ENCODE results near the gene DGKI.
"Not testable (repeated sequence)": the region's sequence is repeated elsewhere in the genome, so short reads cannot be mapped to it uniquely, and the experiment has no call there.

DGKI gene

GRCh38 chr7:137838706-137839315 lies 8.0 kb downstream of the DGKI start:
- H3K9me3 ChIP-seq (ENCODE audit: control insufficient read depth in 5 of 5, low read length in 5 of 5): peaks cover 0 to under 1% (median 0%) of the 10 kb centered on the region in 5 donors
- no peaks in the 10 kb centered on the region for H3K36me3 ChIP-seq (ENCODE audit: control insufficient read depth in 5 of 5, insufficient read depth in 5 of 5, low read length in 5 of 5)

GRCh38 chr7:137836541-137836940 lies 10.2 kb downstream of the DGKI start:
- H3K27ac ChIP-seq (ENCODE audit: low read depth, low read length): peak overlapping the region; percentile 49
- H3K4me1 ChIP-seq (ENCODE audit: control insufficient read depth in 5 of 5, insufficient read depth in 5 of 5, low read length in 5 of 5): peaks cover 0 to 45% (median 23%) of the 10 kb centered on the region in 5 donors
- no peak overlapping the region for H3K9ac ChIP-seq (ENCODE audit: low read length in 5 of 5)
- no peaks in the 10 kb centered on the region for H3K27me3 ChIP-seq (ENCODE audit: control insufficient read depth in 5 of 5, insufficient read depth in 4 of 5, low read length in 5 of 5)
- H3K9me3 ChIP-seq (ENCODE audit: control insufficient read depth in 5 of 5, low read length in 5 of 5): peaks cover 0 to 16% (median 15%) of the 10 kb centered on the region in 5 donors
- H3K4me3 ChIP-seq (ENCODE audit: low read depth in 1 of 5, low read length in 5 of 5): no peak overlapping the region
- no peaks in the 10 kb centered on the region for H3K36me3 ChIP-seq (ENCODE audit: control insufficient read depth in 5 of 5, insufficient read depth in 5 of 5, low read length in 5 of 5)

More at GRCh38 chr7:137838706-137839315, 8.0 kb downstream of the DGKI start:
- Histone ChIP-seq H3K9ac (ENCODE audit: low read length in 5 of 5) (peak overlapping the region in 1 of 5 donors; percentile 3), H3K4me1 (ENCODE audit: control insufficient read depth in 5 of 5, insufficient read depth in 5 of 5, low read length in 5 of 5) (peaks cover 0 to 45% (median 23%) of the 10 kb centered on the region in 5 donors), H3K27ac (ENCODE audit: low read depth, low read length) (peak overlapping the region; percentile 77), H3K27me3 (ENCODE audit: control insufficient read depth in 5 of 5, insufficient read depth in 4 of 5, low read length in 5 of 5) (peaks cover 0 to 1% (median 0%) of the 10 kb centered on the region in 5 donors), H3K4me3 (ENCODE audit: low read depth in 1 of 5, low read length in 5 of 5) (no peak overlapping the region)

- Histone ChIP-seq H3K36me3 (ENCODE audit: control insufficient read depth in 5 of 5, insufficient read depth in 5 of 5, low read length in 5 of 5) (no peaks in the 10 kb centered on the region), H3K9me3 (ENCODE audit: control insufficient read depth in 5 of 5, low read length in 5 of 5) (peaks cover 0 to 16% (median 15%) of the 10 kb centered on the region in 5 donors), H3K27me3 (ENCODE audit: control insufficient read depth in 5 of 5, insufficient read depth in 4 of 5, low read length in 5 of 5) (no peaks in the 10 kb centered on the region), H3K27ac (ENCODE audit: low read depth, low read length) (peak overlapping the region; percentile 49), H3K9ac (ENCODE audit: low read length in 5 of 5) (no peak overlapping the region), H3K4me1 (ENCODE audit: control insufficient read depth in 5 of 5, insufficient read depth in 5 of 5, low read length in 5 of 5) (peaks cover 0 to 45% (median 23%) of the 10 kb centered on the region in 5 donors), H3K4me3 (ENCODE audit: low read depth in 1 of 5, low read length in 5 of 5) (no peak overlapping the region)
Measured at GRCh38 chr7:137836113-137836509, 10.7 kb downstream of the DGKI start.

DNA sequence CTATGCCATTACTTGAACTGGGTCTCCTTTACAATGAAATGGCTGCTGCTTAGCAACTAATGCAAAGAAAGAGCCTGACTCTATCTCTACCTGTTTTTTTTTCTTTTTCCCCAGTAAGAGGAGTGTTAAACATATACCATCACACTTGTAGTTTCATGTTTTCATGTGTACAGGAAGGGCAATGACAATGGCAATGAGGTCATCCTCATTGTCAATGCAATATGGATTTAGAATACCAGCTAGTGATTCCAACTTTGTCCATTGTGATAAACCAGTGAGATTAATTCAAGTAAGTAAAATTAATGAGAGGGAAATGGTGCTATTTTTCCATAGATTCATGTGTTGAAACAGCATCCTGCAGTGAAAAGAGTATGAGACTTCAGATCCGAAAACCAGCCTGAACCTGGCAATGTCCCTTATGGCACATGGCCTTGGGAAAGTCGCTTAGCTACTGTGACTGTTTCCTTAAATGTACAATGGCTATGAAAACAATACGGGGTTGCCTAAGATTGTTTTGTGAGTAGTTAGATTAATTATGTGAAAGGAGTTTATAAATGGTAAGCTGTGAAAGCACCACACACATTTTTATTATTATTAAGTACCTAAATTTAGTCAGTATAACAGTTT lies 11.2 kb downstream of the DGKI start:
- Histone ChIP-seq H3K4me3 (ENCODE audit: low read depth in 1 of 5, low read length in 5 of 5) (no peak overlapping the region), H3K27ac (ENCODE audit: low read depth, low read length) (no peak overlapping the region), H3K36me3 (ENCODE audit: control insufficient read depth in 5 of 5, insufficient read depth in 5 of 5, low read length in 5 of 5) (no peaks in the 10 kb centered on the region)

DNA sequence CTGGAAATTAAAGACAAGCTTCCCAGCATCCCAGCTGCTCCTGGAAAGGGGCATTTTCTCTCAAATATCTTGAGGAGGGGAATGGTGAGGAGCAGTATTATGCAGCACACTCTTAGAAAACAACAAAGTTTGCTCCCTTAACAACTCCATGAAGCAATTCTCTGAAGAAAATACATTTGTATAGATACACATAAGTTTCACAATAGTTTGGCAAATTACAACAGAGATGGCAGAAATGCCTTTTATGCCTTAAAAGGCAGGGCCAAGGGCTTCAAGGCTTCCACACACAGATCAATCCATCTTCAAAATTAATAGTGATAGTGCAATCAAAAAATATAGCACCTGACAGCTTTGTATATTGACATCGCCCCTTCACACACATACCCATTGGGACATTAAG lies 12.2 kb downstream of the DGKI start:
- H3K27me3 ChIP-seq (ENCODE audit: control insufficient read depth in 5 of 5, insufficient read depth in 4 of 5, low read length in 5 of 5): no peaks in the 10 kb centered on the region

More for the DNA sequence above, 11.2 kb downstream of the DGKI start:
- Histone ChIP-seq H3K27me3 (ENCODE audit: control insufficient read depth in 5 of 5, insufficient read depth in 4 of 5, low read length in 5 of 5) (no peaks in the 10 kb centered on the region), H3K9ac (ENCODE audit: low read length in 5 of 5) (no peak overlapping the region), H3K4me1 (ENCODE audit: control insufficient read depth in 5 of 5, insufficient read depth in 5 of 5, low read length in 5 of 5) (peaks cover 0 to 40% (median 23%) of the 10 kb centered on the region in 5 donors), H3K9me3 (ENCODE audit: control insufficient read depth in 5 of 5, low read length in 5 of 5) (peaks cover 0 to 16% (median 15%) of the 10 kb centered on the region in 5 donors)

DNA sequence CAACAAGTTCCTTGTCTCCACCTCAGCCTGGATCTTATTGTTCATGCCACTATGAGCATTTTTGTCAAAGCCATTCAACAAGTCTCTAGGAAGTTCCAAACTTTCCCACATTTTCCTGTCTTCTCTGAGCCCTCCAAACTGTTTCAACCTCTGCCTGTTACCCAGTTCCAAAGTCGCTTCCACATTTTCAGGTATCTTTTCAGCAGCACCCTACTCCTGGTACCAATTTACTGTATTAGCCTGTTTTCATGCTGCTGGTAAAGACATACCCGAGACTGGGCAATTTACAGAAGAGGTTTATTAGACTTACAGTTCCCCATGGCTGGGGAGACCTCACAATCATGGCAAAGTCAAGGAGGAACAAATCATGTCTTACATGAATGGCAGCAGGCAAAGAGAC lies 13.8 kb downstream of the DGKI start:
- H3K9me3 ChIP-seq (ENCODE audit: control insufficient read depth in 5 of 5, low read length in 5 of 5): peaks cover 0 to 16% (median 15%) of the 10 kb centered on the region in 5 donors
- H3K36me3 ChIP-seq (ENCODE audit: control insufficient read depth in 5 of 5, insufficient read depth in 5 of 5, low read length in 5 of 5); H3K27ac ChIP-seq (ENCODE audit: low read depth, low read length); H3K9ac ChIP-seq (ENCODE audit: low read length in 5 of 5); H3K27me3 ChIP-seq (ENCODE audit: control insufficient read depth in 5 of 5, insufficient read depth in 4 of 5, low read length in 5 of 5); H3K4me3 ChIP-seq (ENCODE audit: low read depth in 1 of 5, low read length in 5 of 5): not testable (repeated sequence)
- H3K4me1 ChIP-seq (ENCODE audit: control insufficient read depth in 5 of 5, insufficient read depth in 5 of 5, low read length in 5 of 5): peaks cover 3 to 42% (median 22%) of the 10 kb centered on the region in 5 donors

More for the DNA sequence above, 12.2 kb downstream of the DGKI start:
- peaks cover 0 to 16% (median 15%) of the 10 kb centered on the region in 5 donors for H3K9me3 ChIP-seq (ENCODE audit: control insufficient read depth in 5 of 5, low read length in 5 of 5)
- H3K4me1 ChIP-seq (ENCODE audit: control insufficient read depth in 5 of 5, insufficient read depth in 5 of 5, low read length in 5 of 5): peaks cover 0 to 38% (median 22%) of the 10 kb centered on the region in 5 donors
- no peak overlapping the region for H3K9ac ChIP-seq (ENCODE audit: low read length in 5 of 5)
- H3K27ac ChIP-seq (ENCODE audit: low read depth, low read length): no peak overlapping the region
- H3K4me3 ChIP-seq (ENCODE audit: low read depth in 1 of 5, low read length in 5 of 5): no peak overlapping the region
- H3K36me3 ChIP-seq (ENCODE audit: control insufficient read depth in 5 of 5, insufficient read depth in 5 of 5, low read length in 5 of 5): no peaks in the 10 kb centered on the region

DNA sequence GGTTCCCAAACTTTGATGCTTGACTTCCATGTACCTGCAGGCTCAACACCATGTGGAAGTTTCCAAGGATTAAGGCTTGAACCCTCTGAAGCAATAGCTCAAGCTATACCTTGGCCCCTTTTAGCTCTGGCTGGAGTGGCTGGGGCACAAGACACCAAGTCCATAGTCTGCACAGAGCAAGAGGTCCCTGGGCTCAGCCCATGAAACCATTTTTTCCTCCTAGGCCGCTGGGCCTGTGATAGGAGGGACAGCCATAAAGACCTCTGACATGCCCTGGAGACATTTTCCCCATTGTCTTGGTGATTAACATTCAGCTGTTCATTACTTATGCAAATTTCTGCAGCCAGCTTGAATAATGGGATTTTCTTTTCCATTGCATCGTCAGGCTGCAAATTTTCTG lies 14.4 kb downstream of the DGKI start:
- no peak overlapping the region for H3K4me3 ChIP-seq (ENCODE audit: low read depth in 1 of 5, low read length in 5 of 5)

GRCh38 chr7:137831555-137831954 lies 15.2 kb downstream of the DGKI start:
- not testable (repeated sequence) for H3K9ac ChIP-seq (ENCODE audit: low read length in 5 of 5); H3K27ac ChIP-seq (ENCODE audit: low read depth, low read length); H3K27me3 ChIP-seq (ENCODE audit: control insufficient read depth in 5 of 5, insufficient read depth in 4 of 5, low read length in 5 of 5); H3K36me3 ChIP-seq (ENCODE audit: control insufficient read depth in 5 of 5, insufficient read depth in 5 of 5, low read length in 5 of 5); H3K4me3 ChIP-seq (ENCODE audit: low read depth in 1 of 5, low read length in 5 of 5)
- Histone ChIP-seq H3K4me1 (ENCODE audit: control insufficient read depth in 5 of 5, insufficient read depth in 5 of 5, low read length in 5 of 5) (peaks cover 3 to 35% (median 20%) of the 10 kb centered on the region in 5 donors), H3K9me3 (ENCODE audit: control insufficient read depth in 5 of 5, low read length in 5 of 5) (peaks cover 0 to 16% (median 15%) of the 10 kb centered on the region in 5 donors)

More for the DNA sequence above, 14.4 kb downstream of the DGKI start:
- Histone ChIP-seq H3K27me3 (ENCODE audit: control insufficient read depth in 5 of 5, insufficient read depth in 4 of 5, low read length in 5 of 5) (no peaks in the 10 kb centered on the region), H3K9ac (ENCODE audit: low read length in 5 of 5) (no peak overlapping the region), H3K9me3 (ENCODE audit: control insufficient read depth in 5 of 5, low read length in 5 of 5) (peaks cover 0 to 16% (median 15%) of the 10 kb centered on the region in 5 donors), H3K36me3 (ENCODE audit: control insufficient read depth in 5 of 5, insufficient read depth in 5 of 5, low read length in 5 of 5) (no peaks in the 10 kb centered on the region), H3K4me1 (ENCODE audit: control insufficient read depth in 5 of 5, insufficient read depth in 5 of 5, low read length in 5 of 5) (peaks cover 3 to 42% (median 22%) of the 10 kb centered on the region in 5 donors), H3K27ac (ENCODE audit: low read depth, low read length) (no peak overlapping the region)

GRCh38 chr7:137829337-137829992 lies 17.3 kb downstream of the DGKI start:
- Histone ChIP-seq H3K27me3 (ENCODE audit: control insufficient read depth in 5 of 5, insufficient read depth in 4 of 5, low read length in 5 of 5) (no peaks in the 10 kb centered on the region), H3K27ac (ENCODE audit: low read depth, low read length) (no peak overlapping the region), H3K9ac (ENCODE audit: low read length in 5 of 5) (no peak overlapping the region), H3K36me3 (ENCODE audit: control insufficient read depth in 5 of 5, insufficient read depth in 5 of 5, low read length in 5 of 5) (no peaks in the 10 kb centered on the region), H3K4me3 (ENCODE audit: low read depth in 1 of 5, low read length in 5 of 5) (no peak overlapping the region), H3K9me3 (ENCODE audit: control insufficient read depth in 5 of 5, low read length in 5 of 5) (peaks cover 0 to 16% (median 15%) of the 10 kb centered on the region in 5 donors), H3K4me1 (ENCODE audit: control insufficient read depth in 5 of 5, insufficient read depth in 5 of 5, low read length in 5 of 5) (peaks cover 3 to 28% (median 20%) of the 10 kb centered on the region in 5 donors)

GRCh38 chr7:137828456-137828855 lies 18.3 kb downstream of the DGKI start:
- Histone ChIP-seq H3K4me1 (ENCODE audit: control insufficient read depth in 5 of 5, insufficient read depth in 5 of 5, low read length in 5 of 5) (peaks cover 3 to 23% (median 20%) of the 10 kb centered on the region in 5 donors), H3K27ac (ENCODE audit: low read depth, low read length) (no peak overlapping the region), H3K9ac (ENCODE audit: low read length in 5 of 5) (no peak overlapping the region), H3K4me3 (ENCODE audit: low read depth in 1 of 5, low read length in 5 of 5) (no peak overlapping the region), H3K9me3 (ENCODE audit: control insufficient read depth in 5 of 5, low read length in 5 of 5) (peaks cover 0 to 15% (median 12%) of the 10 kb centered on the region in 5 donors), H3K36me3 (ENCODE audit: control insufficient read depth in 5 of 5, insufficient read depth in 5 of 5, low read length in 5 of 5) (no peaks in the 10 kb centered on the region), H3K27me3 (ENCODE audit: control insufficient read depth in 5 of 5, insufficient read depth in 4 of 5, low read length in 5 of 5) (no peaks in the 10 kb centered on the region)

All from subcutaneous abdominal adipose tissue (tissue), 5 donors.